HFF-Myc (cell line): Measurements from ENCODE around the gene IQCH.
"Not testable (repeated sequence)": the region's sequence is repeated elsewhere in the genome, so short reads cannot be mapped to it uniquely, and the experiment has no call there.

Experiments
- DNase-seq: peaks from one replicate; pipeline ENCODE4 v3.0.0-alpha.2; 2011; ENCODE audit warnings: low read depth; ENCODE audit errors: extremely low read depth
- H3K4me3 ChIP-seq: replicated peaks from 2 replicates; pipeline ENCODE4 v1.5.1; 2011; ENCODE audit warnings: low read depth, mild to moderate bottlenecking, control low read depth, low read length
- TF ChIP-seq, protein P1 (sequence below): IDR thresholded peaks from 2 replicates; pipeline ENCODE4 v1.5.1; 2012; ENCODE audit warnings: mild to moderate bottlenecking, low read depth, low read length, control low read depth; ENCODE audit errors: missing control alignments

Gene IQCH

GRCh38 chr15:67421105-67421504 is 166.5 kb downstream of the IQCH start:
- TF ChIP-seq, protein P1, sequence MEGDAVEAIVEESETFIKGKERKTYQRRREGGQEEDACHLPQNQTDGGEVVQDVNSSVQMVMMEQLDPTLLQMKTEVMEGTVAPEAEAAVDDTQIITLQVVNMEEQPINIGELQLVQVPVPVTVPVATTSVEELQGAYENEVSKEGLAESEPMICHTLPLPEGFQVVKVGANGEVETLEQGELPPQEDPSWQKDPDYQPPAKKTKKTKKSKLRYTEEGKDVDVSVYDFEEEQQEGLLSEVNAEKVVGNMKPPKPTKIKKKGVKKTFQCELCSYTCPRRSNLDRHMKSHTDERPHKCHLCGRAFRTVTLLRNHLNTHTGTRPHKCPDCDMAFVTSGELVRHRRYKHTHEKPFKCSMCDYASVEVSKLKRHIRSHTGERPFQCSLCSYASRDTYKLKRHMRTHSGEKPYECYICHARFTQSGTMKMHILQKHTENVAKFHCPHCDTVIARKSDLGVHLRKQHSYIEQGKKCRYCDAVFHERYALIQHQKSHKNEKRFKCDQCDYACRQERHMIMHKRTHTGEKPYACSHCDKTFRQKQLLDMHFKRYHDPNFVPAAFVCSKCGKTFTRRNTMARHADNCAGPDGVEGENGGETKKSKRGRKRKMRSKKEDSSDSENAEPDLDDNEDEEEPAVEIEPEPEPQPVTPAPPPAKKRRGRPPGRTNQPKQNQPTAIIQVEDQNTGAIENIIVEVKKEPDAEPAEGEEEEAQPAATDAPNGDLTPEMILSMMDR: no peak
- DNase-seq: no peak

DNA sequence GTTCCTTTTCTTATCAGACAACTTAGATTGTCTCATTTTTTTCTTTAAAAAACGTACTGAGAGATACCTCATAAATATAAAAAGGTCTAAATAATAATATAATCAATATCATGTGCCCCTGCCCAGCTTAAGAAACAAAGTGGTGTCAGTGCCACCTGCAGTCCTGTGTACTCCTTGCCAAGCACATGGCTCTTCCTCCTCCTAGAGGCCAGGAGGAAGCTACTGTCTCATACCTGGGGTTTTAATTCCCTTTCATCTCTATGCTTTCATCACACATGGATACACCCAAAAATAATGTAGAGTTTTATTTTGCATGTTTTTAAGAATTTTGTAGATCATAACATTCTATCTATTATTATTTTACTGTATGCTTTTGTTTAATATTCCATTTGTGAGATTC is 167.7 kb downstream of the IQCH start:
- no peak overlapping the region for H3K4me3 ChIP-seq
- no peak for DNase-seq
- TF ChIP-seq, protein P1: no peak

More at GRCh38 chr15:67421105-67421504, 166.5 kb downstream of the IQCH start:
- H3K4me3 ChIP-seq: no peak overlapping the region

GRCh38 chr15:67433495-67434099 is 179.0 kb downstream of the IQCH start:
- H3K4me3 ChIP-seq: no peak overlapping the region
- peak; percentile 36 for DNase-seq
- TF ChIP-seq, protein P1: peak; percentile 86

GRCh38 chr15:67436351-67437250 is 182.0 kb downstream of the IQCH start:
- not testable (repeated sequence) for DNase-seq, H3K4me3 ChIP-seq

DNA sequence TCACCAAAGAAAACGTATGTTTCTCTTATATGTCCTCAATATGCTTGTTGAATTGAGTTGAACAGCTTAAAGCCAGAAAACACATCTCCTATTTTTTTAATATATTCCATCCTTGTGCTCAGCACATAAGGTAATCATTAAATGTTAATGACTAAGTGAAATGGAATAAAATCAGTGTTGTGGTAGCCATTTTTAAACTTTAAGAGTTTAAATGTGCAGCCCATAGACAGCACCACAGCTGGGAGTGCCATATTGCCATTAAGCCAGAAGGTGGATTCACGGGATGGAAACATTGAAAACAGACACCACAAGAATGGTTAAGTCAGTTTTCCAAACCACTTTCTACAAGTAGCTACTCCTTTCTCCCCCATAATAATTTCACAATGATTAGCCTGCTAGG is 189.5 kb downstream of the IQCH start:
- no peak overlapping the region for H3K4me3 ChIP-seq
- TF ChIP-seq, protein P1: no peak
- DNase-seq: peak; percentile 66

DNA sequence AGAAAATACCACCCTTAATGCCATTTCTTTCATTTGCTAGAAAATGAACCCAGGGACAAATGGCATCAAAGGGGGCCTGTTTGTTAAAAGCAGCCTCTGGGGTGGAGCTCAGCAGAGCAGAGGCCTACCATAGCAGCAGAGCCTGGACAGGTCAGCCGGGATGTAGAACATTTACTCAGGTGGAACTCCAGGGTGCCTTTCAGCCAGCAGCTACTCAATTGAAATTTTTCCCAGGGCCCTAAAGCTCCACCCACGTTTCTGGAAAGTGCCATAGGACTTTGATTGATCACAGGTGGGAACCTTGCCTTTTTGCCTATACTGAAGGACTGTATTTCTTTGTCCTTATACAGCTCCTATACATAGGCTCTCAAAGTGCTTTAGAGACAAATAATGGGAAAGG is 191.9 kb downstream of the IQCH start:
- no peak overlapping the region for H3K4me3 ChIP-seq
- DNase-seq: no peak
- TF ChIP-seq, protein P1: no peak

GRCh38 chr15:67448372-67448771 is 193.8 kb downstream of the IQCH start:
- H3K4me3 ChIP-seq, DNase-seq: not testable (repeated sequence)

DNA sequence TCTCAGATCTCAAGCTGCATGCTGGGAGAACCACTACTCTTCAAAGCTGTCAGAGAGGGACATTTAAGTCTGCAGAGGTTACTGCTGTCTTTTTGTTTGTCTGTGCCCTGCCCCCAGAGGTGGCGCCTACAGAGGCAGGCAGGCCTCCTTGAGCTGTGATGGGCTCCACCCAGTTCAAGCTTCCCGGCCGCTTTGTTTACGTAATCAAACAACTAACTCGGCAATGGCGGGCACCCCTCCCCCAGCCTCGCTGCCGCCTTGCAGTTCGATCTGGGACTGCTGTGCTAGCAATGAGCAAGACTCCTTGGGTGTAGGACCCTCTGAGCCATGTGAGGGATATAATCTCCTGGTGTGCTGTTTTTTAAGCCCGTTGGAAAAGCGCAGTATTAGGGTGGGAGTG is 199.1 kb downstream of the IQCH start:
- not testable (repeated sequence) for H3K4me3 ChIP-seq, DNase-seq
